NCI-H1092 treated with DMSO at 0.1 percent for 48 hours (cell line): ENCODE results near the gene SUPV3L1.
"Not testable (repeated sequence)": the region's sequence is repeated elsewhere in the genome, so short reads cannot be mapped to it uniquely, and the experiment has no call there.

ENCODE experiments used
- DNase-seq: peaks from one replicate; lab custom pipeline; 2025; lab: John Stamatoyannopoulos, UW

Gene SUPV3L1

GRCh38 chr10:69179743-69180524 lies at the start of gene SUPV3L1:
Gene SUPV3L1 (plus strand): TSS chr10:69180234. CDS start chr10:69180292, 58 bp downstream.
- DNase-seq: peak; percentile 93

- DNase-seq: no peak
Measured at GRCh38 chr10:69130251-69130650, 49.8 kb upstream of the SUPV3L1 start.

GRCh38 chr10:69139961-69140360 lies 40.1 kb upstream of the SUPV3L1 start:
- DNase-seq: no peak

- no peak for DNase-seq
Measured at GRCh38 chr10:69141304-69141703, 38.7 kb upstream of the SUPV3L1 start.

- DNase-seq: not testable (repeated sequence)
Measured at GRCh38 chr10:69142074-69142473, 38.0 kb upstream of the SUPV3L1 start.

- no peak for DNase-seq
Measured at GRCh38 chr10:69142983-69143382, 37.1 kb upstream of the SUPV3L1 start.

- no peak for DNase-seq
Measured at GRCh38 chr10:69145329-69145728, 34.7 kb upstream of the SUPV3L1 start.

GRCh38 chr10:69145864-69146263 lies 34.2 kb upstream of the SUPV3L1 start:
- no peak for DNase-seq

GRCh38 chr10:69146759-69147158 lies 33.3 kb upstream of the SUPV3L1 start:
- no peak for DNase-seq

- DNase-seq: no peak
Measured at GRCh38 chr10:69151984-69152383, 28.1 kb upstream of the SUPV3L1 start.

GRCh38 chr10:69153227-69153626 lies 26.8 kb upstream of the SUPV3L1 start:
- DNase-seq: no peak

- DNase-seq: no peak
Measured at GRCh38 chr10:69160809-69161241, 19.2 kb upstream of the SUPV3L1 start.

- no peak for DNase-seq
Measured at GRCh38 chr10:69168493-69168892, 11.5 kb upstream of the SUPV3L1 start.

GRCh38 chr10:69172241-69172982 lies 7.6 kb upstream of the SUPV3L1 start:
- DNase-seq: no peak

GRCh38 chr10:69175326-69175725 lies 4.7 kb upstream of the SUPV3L1 start:
- not testable (repeated sequence) for DNase-seq

- no peak for DNase-seq
Measured at GRCh38 chr10:69176823-69177222, 3.2 kb upstream of the SUPV3L1 start.

GRCh38 chr10:69179089-69179742 lies 818 bp upstream of the SUPV3L1 start:
- no peak for DNase-seq

GRCh38 chr10:69180525-69181204 lies 631 bp downstream of the SUPV3L1 start:
- DNase-seq: no peak

- DNase-seq: no peak
Measured at GRCh38 chr10:69181433-69181832, 1.4 kb downstream of the SUPV3L1 start.

GRCh38 chr10:69182005-69182404 lies 2.0 kb downstream of the SUPV3L1 start:
- no peak for DNase-seq

GRCh38 chr10:69186524-69186923 lies 6.5 kb downstream of the SUPV3L1 start:
- no peak for DNase-seq

- no peak for DNase-seq
Measured at GRCh38 chr10:69201045-69201444, 21.0 kb downstream of the SUPV3L1 start.
